Measurements from ENCODE around the gene TTC27. TPM values are rescaled to one million over a fixed set of nuclear protein-coding genes. Genes with fewer than 3 reads are reported as not detected.

Gene TTC27
- total RNA-seq, 2 experiments from 2014 or later = 38.9 to 40.7 TPM

GRCh38 chr2:32792416-32792815, 164.6 kb downstream of the TTC27 start:
- ChIA-PET CTCF (no interaction called here), POLR2A (no interaction called here)

- CTCF ChIA-PET = no interaction called here
Observed at GRCh38 chr2:32798829-32799228, 171.0 kb downstream of the TTC27 start.

GRCh38 chr2:32801741-32802140, 173.9 kb downstream of the TTC27 start:
- CTCF ChIA-PET = no interaction called here
- POLR2A ChIA-PET = no interaction called here

More at GRCh38 chr2:32798829-32799228, 171.0 kb downstream of the TTC27 start:
- POLR2A ChIA-PET = no interaction called here

- ChIA-PET POLR2A (no interaction called here), CTCF (no interaction called here)
Observed at GRCh38 chr2:32802877-32803276, 175.0 kb downstream of the TTC27 start.

GRCh38 chr2:32804205-32804604, 176.4 kb downstream of the TTC27 start:
- POLR2A ChIA-PET = no interaction called here

GRCh38 chr2:32805104-32806095, 177.6 kb downstream of the TTC27 start:
- ChIA-PET POLR2A (no interaction called here), CTCF (no interaction called here)

More at GRCh38 chr2:32804205-32804604, 176.4 kb downstream of the TTC27 start:
- CTCF ChIA-PET = no interaction called here

- POLR2A ChIA-PET = no interaction called here
- CTCF ChIA-PET = no interaction called here
Observed at GRCh38 chr2:32806857-32807256, 179.0 kb downstream of the TTC27 start.

- POLR2A ChIA-PET = no interaction called here
Observed at GRCh38 chr2:32807662-32808061, 179.8 kb downstream of the TTC27 start.

GRCh38 chr2:32810909-32811495, 183.2 kb downstream of the TTC27 start:
- ChIA-PET POLR2A (no interaction called here), CTCF (no interaction called here)

More at GRCh38 chr2:32807662-32808061, 179.8 kb downstream of the TTC27 start:
- CTCF ChIA-PET = no interaction called here

GRCh38 chr2:32811696-32812095, 183.8 kb downstream of the TTC27 start:
- ChIA-PET CTCF (no interaction called here), POLR2A (no interaction called here)

- ChIA-PET POLR2A (no interaction called here), CTCF (no interaction called here)
Observed at GRCh38 chr2:32812316-32812715, 184.5 kb downstream of the TTC27 start.

- POLR2A ChIA-PET = no interaction called here
- CTCF ChIA-PET = no interaction called here
Observed at GRCh38 chr2:32820088-32820487, 192.2 kb downstream of the TTC27 start.

GRCh38 chr2:32820701-32821100, 192.9 kb downstream of the TTC27 start:
- POLR2A ChIA-PET = no interaction called here
- CTCF ChIA-PET = no interaction called here

GRCh38 chr2:32824070-32824809, 196.4 kb downstream of the TTC27 start:
- ChIA-PET POLR2A (no interaction called here), CTCF (interaction anchor here (0.6 kb wide), 1 partner anchor 65 kb away, joined by 4 read pairs; no protein-coding TSS in a partner anchor)

GRCh38 chr2:32825291-32825712, 197.5 kb downstream of the TTC27 start:
- CTCF ChIA-PET = interaction anchor here (0.5 kb wide), 1 partner anchor 613 kb away, joined by 3 read pairs; no protein-coding TSS in a partner anchor
- POLR2A ChIA-PET = no interaction called here

- ChIA-PET POLR2A (no interaction called here), CTCF (no interaction called here)
Observed at GRCh38 chr2:32830196-32830595, 202.3 kb downstream of the TTC27 start.

- ChIA-PET POLR2A (no interaction called here), CTCF (no interaction called here)
Observed at GRCh38 chr2:32832821-32833220, 205.0 kb downstream of the TTC27 start.

GRCh38 chr2:32833709-32834108, 205.9 kb downstream of the TTC27 start:
- ChIA-PET POLR2A (no interaction called here), CTCF (no interaction called here)

- CTCF ChIA-PET = no interaction called here
- POLR2A ChIA-PET = no interaction called here
Observed at GRCh38 chr2:32835148-32835547, 207.3 kb downstream of the TTC27 start.

- CTCF ChIA-PET = no interaction called here
- POLR2A ChIA-PET = no interaction called here
Observed at GRCh38 chr2:32836933-32837332, 209.1 kb downstream of the TTC27 start.

GRCh38 chr2:32838418-32838817, 210.6 kb downstream of the TTC27 start:
- POLR2A ChIA-PET = no interaction called here
- CTCF ChIA-PET = no interaction called here

Measured in activated CD8-positive, alpha-beta memory T cell treated with anti-CD3 and anti-CD28 coated beads for 36 hours (primary cell).